PC-9 (cell line): ENCODE data around the gene PLEKHJ1.

ENCODE experiments used
- EZH2 ChIP-seq: fragments of 200-600 bp; sonication (generic); IDR thresholded peaks from 2 replicates; pipeline ENCODE4 v1.8.0; 2017; ENCODE audit warnings: antibody characterized with exemption, low read depth
- TF ChIP-seq, protein P1 (sequence below): fragments of 200-600 bp; sonication (generic); conservative IDR thresholded peaks from 2 replicates; pipeline ENCODE4 v1.6.1; 2017; ENCODE audit warnings: mixed run types, antibody characterized with exemption, mild to moderate bottlenecking, moderate library complexity

DNA sequence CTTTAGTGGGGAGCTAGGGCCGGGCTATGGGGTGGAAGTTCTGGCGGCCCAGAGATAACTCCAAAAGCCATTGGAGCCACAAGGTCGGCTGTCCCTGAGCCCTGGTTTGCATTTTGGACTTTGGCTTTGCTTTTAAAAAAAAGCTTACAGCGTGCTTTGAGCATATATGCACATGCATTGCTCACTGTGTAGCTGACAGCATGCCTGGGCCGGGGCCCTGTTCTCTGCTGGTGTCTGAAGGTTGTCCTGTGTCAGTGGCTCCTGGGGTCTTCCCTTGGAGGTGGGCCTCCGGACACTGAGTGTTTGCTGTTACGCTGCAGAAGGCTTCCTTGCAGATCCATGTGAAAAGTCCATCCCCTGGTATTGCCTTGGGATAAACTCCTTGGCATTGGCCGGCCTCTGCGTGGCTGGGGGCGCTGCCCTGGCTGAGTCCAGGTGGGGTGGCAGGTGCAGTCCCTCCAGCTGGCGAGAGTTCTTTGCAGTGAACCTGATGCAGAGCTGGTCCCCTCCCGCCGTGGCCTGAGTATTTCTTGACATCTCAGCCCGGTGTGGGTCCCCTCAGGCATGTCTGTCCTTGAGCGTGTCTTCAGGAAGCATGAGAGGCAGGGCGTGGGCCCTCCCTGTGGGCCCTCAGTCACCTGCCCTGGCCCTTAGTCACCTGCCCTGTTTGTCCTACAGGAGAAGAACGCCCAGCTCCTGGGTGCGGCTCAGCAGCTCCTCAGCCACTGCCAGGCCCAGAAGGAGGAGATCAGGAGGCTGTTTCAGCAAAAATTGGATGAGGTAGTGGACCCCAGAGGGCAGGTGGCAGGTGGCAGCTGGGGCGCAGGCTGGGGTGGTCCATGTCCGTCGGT lies 23.0 kb downstream of the PLEKHJ1 start:
- TF ChIP-seq, protein P1, sequence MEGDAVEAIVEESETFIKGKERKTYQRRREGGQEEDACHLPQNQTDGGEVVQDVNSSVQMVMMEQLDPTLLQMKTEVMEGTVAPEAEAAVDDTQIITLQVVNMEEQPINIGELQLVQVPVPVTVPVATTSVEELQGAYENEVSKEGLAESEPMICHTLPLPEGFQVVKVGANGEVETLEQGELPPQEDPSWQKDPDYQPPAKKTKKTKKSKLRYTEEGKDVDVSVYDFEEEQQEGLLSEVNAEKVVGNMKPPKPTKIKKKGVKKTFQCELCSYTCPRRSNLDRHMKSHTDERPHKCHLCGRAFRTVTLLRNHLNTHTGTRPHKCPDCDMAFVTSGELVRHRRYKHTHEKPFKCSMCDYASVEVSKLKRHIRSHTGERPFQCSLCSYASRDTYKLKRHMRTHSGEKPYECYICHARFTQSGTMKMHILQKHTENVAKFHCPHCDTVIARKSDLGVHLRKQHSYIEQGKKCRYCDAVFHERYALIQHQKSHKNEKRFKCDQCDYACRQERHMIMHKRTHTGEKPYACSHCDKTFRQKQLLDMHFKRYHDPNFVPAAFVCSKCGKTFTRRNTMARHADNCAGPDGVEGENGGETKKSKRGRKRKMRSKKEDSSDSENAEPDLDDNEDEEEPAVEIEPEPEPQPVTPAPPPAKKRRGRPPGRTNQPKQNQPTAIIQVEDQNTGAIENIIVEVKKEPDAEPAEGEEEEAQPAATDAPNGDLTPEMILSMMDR = no peak
- no peak for TF ChIP-seq EZH2
